Measurements from ENCODE around the gene ATXN2.
"Not testable (repeated sequence)": the region's sequence is repeated elsewhere in the genome, so short reads cannot be mapped to it uniquely, and the experiment has no call there.

ATXN2 gene

DNA sequence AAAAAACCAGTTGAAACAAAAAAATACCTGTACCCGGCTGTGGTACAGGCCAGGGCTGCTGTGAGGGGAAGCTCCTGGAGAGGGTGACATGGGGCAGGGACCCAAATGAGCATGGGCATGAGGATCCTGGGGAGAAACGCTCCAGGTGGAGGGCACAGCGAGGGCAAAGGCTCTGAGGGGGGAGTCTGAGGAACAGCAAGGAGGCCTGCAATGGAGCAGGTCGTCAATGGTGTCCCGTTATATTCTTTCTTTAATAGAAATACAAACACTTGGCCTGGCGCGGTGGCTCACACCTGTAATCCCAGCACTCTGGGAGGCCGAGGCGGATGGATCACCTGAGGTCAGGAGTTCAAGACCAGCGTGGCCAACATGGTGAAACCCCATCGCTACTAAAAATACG lies 1.9 kb upstream of the ATXN2 start:
- not testable (repeated sequence) for H3K27ac ChIP-seq, H3K4me3 ChIP-seq

DNA sequence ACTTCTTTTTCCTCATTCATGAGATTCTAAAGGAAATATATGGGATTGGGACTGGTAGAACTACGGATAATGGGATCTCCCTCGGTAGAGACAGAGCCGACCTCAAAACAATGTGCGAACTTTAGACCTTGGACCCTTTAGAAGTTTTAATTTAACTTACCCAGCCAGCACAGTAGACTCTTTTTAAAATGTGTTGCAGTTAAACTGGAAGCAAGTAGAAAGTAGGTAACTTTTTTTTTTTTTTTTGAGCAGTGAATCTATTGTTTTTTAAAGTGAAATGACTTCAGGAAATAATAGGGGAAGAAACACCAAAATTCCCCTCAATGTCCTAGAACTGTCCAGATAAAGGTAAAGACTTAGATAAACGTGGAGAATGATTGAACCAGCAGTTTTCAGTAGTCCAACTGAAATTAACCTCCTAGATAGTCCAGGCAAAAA lies 1.1 kb upstream of the ATXN2 start:
- peak overlapping the region; percentile 63 to 99 (median 92) for H3K4me3 ChIP-seq
- peak overlapping the region in 19 of 21 experiments; percentile 93 to 100 (median 97) for H3K27ac ChIP-seq

DNA sequence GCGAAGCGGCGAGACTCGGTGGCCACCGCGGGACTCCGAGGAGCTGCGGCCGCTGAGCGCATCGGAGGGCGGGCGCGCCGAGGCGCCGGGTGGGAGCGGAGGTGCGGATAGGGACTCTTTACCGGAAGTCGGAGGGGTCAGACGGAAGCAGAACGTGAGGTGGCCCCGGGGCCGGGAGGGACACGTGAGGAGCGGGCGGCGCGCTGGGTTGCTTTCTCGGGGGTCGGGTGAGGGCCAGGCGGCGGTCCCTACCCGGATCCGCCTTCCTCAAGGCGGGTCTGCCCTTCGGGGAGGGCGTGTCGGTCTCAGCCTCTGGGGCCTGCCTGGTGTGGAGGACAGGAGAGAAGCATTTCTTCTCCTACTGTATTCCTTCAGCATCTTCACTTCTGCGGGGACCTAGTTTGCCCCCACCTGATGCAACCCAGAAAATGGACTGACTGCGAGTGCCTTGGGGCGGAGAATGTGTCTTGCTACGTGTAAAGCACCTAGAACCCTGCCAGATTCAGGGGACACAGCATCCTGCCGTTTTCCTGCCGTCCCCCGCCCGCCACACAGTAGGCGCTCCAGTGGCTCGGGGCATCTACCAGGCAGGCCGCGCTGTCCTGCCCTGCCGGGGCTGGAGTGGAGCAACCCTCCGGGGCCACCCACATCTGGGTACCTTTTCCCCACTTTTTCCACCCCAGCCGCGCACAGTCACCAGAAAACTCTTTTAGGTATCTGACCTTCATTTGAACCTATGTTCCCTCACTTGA lies 514 bp upstream of the ATXN2 start:
- Histone ChIP-seq H3K27ac (peak overlapping the region; percentile 93 to 100 (median 98)), H3K4me3 (peak overlapping the region; percentile 63 to 99 (median 92))

DNA sequence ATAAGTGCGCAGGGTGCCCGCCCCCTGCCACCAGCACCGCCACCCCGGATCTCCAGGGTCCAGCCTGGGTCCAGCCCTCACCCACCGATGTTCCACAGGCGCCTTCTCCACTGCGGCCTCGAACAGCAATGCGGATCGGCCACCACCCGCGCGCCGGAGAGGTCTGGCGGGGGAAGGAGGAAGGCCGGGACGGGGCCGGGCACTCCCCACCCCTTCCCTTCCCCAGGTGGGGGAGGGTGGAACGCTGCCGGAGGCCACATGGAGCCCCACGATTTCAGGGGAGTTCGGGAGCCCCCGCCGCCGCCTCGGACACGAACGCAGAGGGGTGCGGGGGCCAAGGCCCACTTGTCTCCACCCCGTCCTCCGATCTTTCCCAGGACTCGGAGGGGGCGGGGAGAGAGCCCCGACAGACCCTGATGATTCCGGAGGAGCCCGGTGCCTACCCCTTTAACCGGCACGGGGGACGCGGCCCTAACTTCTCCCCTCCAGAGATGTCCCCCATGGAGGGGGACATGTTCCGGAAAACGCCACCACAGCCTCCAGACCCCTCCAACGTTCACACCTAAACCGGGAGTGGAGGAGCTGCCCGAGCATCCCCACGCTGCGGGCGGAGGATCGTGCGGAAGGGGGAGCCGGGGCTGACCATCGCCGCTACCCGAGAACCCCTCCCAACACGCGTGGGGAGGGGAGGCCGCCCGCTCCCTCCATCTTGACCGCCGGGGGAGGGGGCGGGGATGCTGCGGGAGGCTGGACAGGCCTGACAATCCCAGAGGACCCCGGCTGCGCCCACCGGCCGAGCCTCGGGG lies 1.1 kb downstream of the ATXN2 start:
- Histone ChIP-seq H3K27ac (peak overlapping the region; percentile 74 to 100 (median 98)), H3K4me3 (peak overlapping the region; percentile 63 to 99 (median 92))

DNA sequence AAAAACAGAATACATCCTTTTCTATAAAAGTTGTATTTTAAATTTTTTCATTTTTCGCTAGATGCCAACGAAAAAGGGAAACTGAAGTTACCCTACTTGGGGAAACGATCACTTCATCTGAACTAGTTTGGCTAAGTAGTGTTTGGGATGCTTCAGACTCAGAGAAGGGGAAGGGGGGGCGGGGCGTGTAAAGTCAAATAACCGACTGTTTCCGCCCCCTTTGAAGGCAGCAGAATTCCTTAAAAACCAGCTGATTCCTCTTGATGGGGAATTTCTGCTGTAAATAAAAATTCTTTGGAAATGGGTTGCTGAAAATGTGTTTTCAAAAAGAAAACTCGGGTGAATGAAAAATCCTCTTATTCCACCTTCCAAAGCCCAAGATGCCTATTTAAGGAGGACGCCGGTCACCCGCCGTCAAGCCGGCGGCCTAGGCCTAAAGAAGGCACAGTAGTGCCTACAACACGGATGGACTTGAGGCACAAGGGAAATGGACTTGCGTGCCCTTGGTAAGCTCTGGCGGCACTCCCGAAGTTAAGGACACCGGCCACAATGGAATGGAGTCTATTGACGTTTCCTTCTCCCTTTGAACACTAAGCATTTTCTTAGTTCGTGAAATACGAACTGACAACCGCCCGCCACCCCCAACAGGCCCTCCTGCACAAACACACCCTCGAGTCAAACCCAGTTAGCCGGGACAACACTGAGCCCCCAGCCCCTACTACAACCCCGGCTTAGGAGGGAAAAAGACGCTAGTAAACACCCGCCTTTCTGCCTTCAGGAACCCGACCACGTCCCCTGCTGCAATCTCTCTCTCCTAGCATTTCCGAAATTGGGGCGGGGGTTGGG lies 1.9 kb downstream of the ATXN2 start:
- H3K4me3 ChIP-seq, result peak overlapping the region; percentile 63 to 99 (median 92)
- H3K27ac ChIP-seq, result peak overlapping the region; percentile 74 to 100 (median 98)

DNA sequence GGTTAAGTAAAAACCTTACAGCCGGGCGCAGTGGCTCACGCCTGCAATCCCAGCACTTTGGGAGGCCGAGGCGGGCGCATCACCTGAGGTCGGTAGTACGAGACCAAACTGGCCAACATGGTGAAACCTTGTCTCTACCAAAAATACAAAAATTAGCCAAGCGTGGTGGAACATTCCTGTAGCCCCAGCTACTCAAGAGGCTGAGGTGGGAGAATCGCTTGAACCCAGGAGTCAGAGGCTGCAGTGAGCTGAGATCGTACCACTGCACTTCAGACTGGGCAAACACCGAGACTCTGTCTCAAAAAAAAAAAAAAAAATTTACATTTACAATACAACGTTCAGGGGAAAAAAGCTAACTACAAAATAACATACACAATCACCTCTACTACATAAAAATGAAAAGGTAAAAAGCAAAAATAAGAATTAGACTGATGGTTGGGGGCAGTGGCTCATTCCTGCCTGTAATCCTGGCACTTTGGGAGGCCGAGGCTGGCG lies 3.7 kb downstream of the ATXN2 start:
- peak overlapping the region in 1 of 21 experiments; percentile 29 for H3K27ac ChIP-seq
- H3K4me3 ChIP-seq, result not testable (repeated sequence)

DNA sequence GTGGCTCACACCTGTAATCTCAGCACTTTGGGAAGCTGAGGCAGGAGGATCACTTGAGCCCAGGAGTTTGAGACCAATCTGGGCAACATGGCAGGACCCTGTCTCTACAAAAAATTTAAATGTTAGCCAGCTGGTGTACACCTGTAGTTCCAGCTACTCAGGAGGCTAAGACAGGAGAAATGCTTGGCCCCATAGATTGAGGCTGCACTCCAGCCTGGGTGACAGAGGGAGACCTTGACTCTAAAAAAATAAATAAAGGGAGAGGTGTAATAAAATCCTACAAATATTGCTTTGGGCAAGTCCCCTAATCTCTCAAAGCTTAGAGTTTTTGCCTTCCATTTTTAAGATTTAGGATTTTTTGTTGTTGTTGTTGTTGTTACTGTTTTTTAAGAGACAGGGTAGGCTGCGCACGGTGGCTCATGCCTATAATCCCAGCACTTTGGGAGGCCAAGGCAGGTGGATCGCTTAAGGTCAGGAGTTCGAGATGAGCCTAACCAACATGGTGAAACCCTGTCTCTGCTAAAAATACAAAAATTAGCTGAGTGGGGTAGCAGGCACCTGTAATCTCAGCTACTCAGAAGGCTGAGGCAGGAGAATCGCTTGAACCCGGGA lies 7.6 kb downstream of the ATXN2 start:
- not testable (repeated sequence) for H3K4me3 ChIP-seq, H3K27ac ChIP-seq

DNA sequence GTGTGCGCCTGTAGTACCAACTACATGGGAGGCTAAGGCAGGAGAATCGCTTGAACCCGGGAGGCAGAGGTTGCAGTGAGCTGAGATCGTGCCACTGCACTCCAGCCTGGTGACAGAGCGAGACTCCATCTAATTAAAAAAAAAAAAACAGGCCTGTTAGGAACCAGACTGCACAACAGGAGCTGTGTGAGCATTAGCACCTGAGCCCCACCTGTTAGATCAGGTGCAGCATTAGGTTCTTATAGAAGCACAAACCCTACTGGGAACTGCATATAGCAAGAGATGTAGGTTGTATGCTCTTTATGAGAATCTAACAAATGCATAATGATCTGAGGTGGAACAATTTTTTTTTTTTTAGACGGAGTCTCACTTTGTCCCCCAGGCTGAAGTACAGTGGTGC lies 8.6 kb downstream of the ATXN2 start:
- no peak overlapping the region for H3K4me3 ChIP-seq
- H3K27ac ChIP-seq, result no peak overlapping the region

DNA sequence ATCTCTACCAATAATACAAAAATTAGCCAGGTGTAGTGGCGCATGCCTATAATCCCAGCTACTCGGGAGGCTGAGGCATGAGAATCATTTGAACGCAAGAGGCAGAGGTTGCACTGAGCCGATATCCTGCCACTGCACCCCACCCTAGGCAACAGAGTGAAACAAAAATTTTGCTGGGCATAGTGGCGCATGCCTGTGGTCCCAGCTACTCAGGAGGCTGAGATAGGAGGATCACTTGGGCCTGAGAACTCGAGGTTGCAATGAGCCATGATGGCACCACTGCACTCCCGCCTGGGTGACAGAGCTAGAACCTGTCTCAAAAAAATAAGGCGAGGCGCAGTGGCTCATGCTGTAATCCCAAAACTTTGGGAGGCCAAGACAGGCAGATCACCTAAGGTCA lies 9.5 kb downstream of the ATXN2 start:
- Histone ChIP-seq H3K27ac (no peak overlapping the region), H3K4me3 (no peak overlapping the region)

DNA sequence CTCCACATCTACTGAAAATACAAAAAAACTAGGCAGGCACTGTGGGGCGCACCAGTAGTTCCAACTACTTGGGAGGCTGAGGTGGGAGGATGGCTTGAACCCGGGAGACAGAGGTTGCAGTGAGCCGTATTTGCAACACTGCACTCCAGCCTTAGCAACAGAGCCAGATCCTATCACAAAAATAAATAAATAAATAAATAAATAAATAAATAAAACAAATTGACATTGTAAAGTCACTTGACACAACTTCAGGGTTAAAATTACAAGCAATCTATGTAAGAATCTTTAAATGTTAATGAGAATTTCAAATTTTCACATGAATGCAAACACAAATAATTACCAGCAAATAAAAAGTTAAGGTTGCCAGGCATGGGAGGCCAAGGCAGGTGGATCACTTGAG lies 11.1 kb downstream of the ATXN2 start:
- H3K4me3 ChIP-seq, result no peak overlapping the region
- H3K27ac ChIP-seq, result no peak overlapping the region

DNA sequence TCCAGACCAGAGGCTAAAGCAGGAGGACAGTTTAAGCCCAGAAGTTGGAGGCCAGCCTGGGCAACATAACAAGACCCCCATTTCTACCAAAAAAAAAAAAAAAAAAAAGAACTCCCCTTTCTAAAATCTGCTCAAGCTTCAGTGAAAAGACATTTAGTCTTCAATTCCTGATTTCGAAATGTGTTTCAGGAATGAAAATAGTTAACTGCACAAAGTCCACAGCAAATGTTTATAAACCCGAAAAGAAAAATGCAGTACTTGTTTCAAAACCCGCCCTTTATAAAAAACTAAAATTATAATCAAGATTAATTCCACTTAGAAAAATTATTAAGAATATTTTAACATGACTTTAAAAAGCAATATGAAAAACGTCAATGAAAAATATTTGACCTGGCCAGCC lies 12.1 kb downstream of the ATXN2 start:
- Histone ChIP-seq H3K4me3 (no peak overlapping the region), H3K27ac (no peak overlapping the region)

DNA sequence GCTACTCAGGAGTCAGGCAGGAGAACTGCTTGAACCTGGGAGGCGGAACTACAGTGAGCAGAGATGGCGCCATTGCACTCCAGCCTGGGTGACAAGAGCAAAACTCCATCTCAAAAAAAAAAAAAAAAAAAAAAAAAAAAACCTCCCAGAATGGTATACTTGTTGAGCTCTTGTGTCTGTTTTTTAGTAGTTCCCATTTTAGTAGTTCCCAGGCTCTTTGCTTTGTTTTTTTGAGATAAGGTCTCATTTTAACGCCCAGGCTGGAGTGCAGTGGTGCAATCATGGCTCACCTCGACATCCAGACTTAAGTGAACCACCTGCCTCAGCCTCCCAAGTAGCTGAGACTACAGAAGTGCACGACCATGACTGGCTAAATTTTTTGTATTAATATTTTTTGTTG lies 13.4 kb downstream of the ATXN2 start:
- H3K4me3 ChIP-seq, result no peak overlapping the region
- no peak overlapping the region for H3K27ac ChIP-seq

DNA sequence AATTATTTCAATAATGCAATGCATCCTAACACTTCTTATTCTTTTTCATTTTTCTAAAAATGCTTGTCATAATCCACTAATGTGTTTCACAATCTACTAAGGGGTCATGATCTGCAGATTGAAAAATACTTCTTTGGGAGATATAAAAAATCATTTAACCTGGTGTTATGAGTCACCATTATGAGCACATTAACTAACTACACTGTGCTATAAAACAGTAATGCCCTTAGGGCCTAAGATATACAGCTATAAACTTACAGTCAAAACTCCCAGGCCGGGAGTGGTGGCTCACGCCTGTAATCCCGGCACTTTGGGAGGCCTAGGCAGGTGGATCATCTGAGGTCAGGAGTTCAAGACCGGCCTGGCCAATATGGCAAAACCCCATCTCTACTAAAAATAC lies 14.2 kb downstream of the ATXN2 start:
- Histone ChIP-seq H3K27ac (no peak overlapping the region), H3K4me3 (no peak overlapping the region)

DNA sequence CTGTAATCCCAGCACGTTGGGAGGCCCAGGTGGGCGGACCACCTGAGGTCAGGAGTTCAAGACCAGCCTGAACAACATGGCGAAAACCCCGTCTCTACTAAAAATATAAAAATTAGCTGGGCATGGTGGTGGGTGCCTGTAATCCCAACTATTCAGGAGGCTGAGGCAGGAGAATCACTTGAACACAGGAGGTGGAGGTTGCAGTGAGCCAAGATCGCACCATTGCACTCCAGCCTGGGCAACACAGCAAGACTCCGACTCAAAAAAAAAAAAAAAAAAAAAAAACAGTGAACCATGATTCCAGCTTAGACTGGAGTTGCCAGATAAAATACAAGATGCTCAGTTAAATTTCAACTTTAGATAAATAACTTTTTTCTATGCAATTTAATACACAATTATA lies 15.6 kb downstream of the ATXN2 start:
- H3K27ac ChIP-seq, H3K4me3 ChIP-seq: not testable (repeated sequence)

DNA sequence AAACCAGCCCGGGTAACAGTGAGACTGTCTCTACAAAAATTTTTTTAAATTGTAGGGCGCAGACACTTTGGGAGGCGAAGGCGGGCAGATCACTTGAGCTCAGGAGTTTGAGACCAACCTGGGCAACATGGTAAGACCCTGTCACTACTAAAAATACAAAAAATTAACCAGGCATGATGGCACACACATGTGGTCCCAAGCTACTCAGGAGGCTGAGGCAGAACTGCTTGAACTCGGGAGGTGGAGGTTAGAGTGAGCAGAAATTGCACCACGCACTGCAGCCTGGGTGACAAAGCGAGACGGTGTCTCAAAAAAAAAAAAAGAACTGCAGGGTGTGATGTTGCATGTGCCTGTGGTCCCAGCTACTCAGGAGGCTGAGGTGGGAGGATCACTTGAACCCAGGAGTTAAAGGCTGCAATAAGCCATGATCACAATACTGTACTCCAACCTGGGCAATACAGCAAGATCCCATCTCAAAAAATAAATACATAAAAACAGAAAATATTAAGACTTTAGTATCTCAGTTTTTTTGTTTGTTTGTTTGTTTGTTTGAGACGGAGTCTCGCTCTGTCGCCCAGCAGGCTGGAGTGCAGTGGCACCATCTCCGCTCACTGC lies 16.9 kb downstream of the ATXN2 start:
- Histone ChIP-seq H3K27ac (no peak overlapping the region), H3K4me3 (no peak overlapping the region)

DNA sequence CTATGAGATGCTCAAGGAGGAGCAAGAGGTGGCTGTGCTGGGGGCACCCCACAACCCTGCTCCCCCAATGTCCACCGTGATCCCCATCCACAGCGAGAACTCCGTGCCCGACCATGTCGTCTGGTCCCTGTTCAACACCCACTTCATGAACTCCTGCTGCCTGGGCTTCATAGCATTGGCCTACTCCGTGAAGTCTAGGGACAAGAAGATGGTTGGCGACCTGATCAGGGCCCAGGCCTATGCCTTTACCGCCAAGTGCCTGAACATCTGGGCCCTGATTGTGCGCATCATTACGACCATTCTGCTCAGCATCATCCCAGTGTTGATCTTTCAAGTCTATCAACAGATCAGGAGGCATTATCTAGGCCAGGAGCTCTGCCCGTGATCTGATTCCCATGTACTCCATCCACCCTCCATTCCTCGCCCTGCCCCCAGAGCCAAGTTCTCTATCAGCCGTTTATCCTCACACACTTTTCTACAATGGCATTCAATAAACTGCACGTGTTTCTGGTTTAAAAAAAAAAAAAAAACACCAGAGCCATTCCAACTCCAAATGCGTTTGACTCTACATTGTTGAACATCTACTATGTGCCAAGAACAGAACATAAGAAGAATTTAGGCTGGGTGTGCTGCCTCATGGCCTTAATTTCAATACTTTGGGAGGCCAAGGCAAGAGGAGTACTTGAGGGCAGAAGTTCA lies 17.5 kb downstream of the ATXN2 start:
- Histone ChIP-seq H3K4me3 (no peak overlapping the region), H3K27ac (no peak overlapping the region)

DNA sequence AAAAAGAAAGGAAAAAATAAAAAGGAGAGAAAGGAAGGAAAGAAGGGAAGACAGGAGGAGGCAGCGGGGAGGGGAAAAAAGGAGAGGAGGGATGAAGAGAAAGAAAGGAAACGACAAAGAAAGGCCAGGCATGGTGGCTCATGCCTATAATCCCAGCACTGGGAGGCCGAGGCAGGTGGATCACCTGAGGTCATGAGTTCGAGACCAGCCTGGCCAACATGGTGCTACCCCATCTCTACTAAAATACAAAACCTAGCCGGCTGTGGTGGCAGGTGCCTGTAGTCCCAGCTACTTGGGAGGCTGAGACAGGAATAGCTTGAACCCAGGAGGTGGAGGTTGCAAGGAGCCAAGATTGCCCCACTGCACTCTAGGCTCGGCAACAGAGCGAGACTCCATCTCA lies 18.4 kb downstream of the ATXN2 start:
- no peak overlapping the region for H3K27ac ChIP-seq
- H3K4me3 ChIP-seq, result no peak overlapping the region

DNA sequence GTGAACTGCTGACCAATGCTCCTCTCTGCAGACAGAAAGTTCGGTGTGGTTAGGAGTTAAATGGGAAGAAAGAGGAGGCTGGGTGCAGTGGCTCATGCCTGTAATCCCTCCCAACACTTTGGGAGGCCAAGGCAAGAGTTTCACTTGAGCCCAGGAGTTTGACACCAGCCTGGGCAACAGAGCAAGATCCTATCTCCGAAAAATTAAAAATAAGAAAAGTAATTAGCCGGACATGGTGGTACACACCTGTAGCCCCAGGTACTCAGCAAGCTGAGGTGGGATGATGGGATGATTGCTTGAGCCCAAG lies 19.0 kb downstream of the ATXN2 start:
- Histone ChIP-seq H3K27ac (no peak overlapping the region), H3K4me3 (no peak overlapping the region)

DNA sequence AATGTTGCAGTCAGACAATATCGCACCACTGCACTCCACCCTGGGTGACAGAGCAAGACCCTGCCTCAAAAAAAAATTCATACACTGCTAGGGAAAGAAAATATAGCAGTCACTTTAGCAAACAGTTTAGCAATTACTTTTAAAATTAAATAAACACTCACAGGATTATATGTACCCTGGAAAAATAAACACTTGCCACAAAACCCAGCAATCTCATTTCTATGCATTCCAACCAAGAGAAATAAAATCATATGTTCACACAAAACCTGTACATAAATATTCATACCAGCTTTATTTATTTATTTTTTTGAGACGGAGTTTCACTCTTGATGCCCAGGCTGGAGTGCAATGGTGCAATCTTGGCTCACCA lies 20.2 kb downstream of the ATXN2 start:
- H3K4me3 ChIP-seq, result no peak overlapping the region
- H3K27ac ChIP-seq, result no peak overlapping the region
